K562 (cell line): ENCODE measurements around the gene H3-3A. TPM values are rescaled to one million over a fixed set of nuclear protein-coding genes. Genes with fewer than 3 reads are reported as not detected.

ENCODE experiments used
- ARID2 ChIP-seq: fragments of 450-650 bp; IDR thresholded peaks from 2 replicates; pipeline ENCODE4 v1.6.1; 2017; ENCODE audit warnings: antibody characterized with exemption, mild to moderate bottlenecking
- DEAF1 ChIP-seq: fragments of 450-650 bp; formaldehyde crosslinking; IDR thresholded peaks from 2 replicates; pipeline ENCODE4 v1.4.0; 2020; ENCODE audit warnings: mild to moderate bottlenecking, moderate library complexity
- E2F4 ChIP-seq: sonication (generic); formaldehyde crosslinking; IDR thresholded peaks from 2 replicates; pipeline ENCODE4 v1.8.0; 2022; ENCODE audit warnings: mild to moderate bottlenecking, low read depth, missing genetic modification reagents
- ESRRB ChIP-seq: fragments of 250-450 bp; sonication (Bioruptor Pico); IDR thresholded peaks from 2 replicates; pipeline ENCODE4 v1.5.0; 2020; ENCODE audit warnings: mild to moderate bottlenecking, moderate library complexity, borderline replicate concordance
- MEIS2 ChIP-seq: fragments of 450-650 bp; IDR thresholded peaks from 2 replicates; pipeline ENCODE4 v1.6.1; 2014; ENCODE audit warnings: mild to moderate bottlenecking; ENCODE audit not compliant: partially characterized antibody
- MYBL2 ChIP-seq, 2 experiments: fragments of 450-650 bp in 1 of 2; sonication (generic) in 1 of 2; formaldehyde crosslinking in 1 of 2; IDR thresholded peaks; 2 replicates each; pipeline versions ENCODE4 v1.6.1 to v1.8.1; 2017 to 2022; ENCODE audit warnings: borderline replicate concordance in 1 of 2, inconsistent platforms in 1 of 2, low read depth in 1 of 2, mild to moderate bottlenecking in 1 of 2, missing genetic modification reagents in 1 of 2, moderate library complexity in 1 of 2
- NCOA6 ChIP-seq: fragments of 450-650 bp; IDR thresholded peaks from 2 replicates; pipeline ENCODE4 v1.6.1; 2017; ENCODE audit warnings: mild to moderate bottlenecking
- POU5F1 ChIP-seq: fragments of 150-350 bp; IDR thresholded peaks from 2 replicates; pipeline ENCODE4 v1.6.1; 2014; ENCODE audit warnings: borderline replicate concordance, low read length, low read depth, mild to moderate bottlenecking; ENCODE audit not compliant: partially characterized antibody
- RAD21 ChIP-seq, 2 experiments: fragments of 250-450 bp in 1 of 2; fragments of 450-650 bp in 1 of 2; sonication (Bioruptor Pico) in 1 of 2; formaldehyde crosslinking in 1 of 2; IDR thresholded peaks in 1 of 2; conservative IDR thresholded peaks in 1 of 2; 2 replicates each; pipeline versions ENCODE4 v1.4.0 to v1.8.0; 2020 to 2022; ENCODE audit warnings: mild to moderate bottlenecking in 2 of 2, moderate library complexity in 1 of 2
- RAD51 ChIP-seq: fragments of 450-650 bp; IDR thresholded peaks from 2 replicates; pipeline ENCODE4 v1.7.1; 2016; ENCODE audit warnings: low read depth, mild to moderate bottlenecking, borderline replicate concordance
- TEAD2 ChIP-seq: fragments of 450-650 bp; IDR thresholded peaks from 2 replicates; pipeline ENCODE4 v1.6.1; 2016; ENCODE audit warnings: missing genetic modification characterization, control low read depth, missing compliant biosample characterization
- ZNF431 ChIP-seq: sonication (generic); formaldehyde crosslinking; IDR thresholded peaks from 2 replicates; pipeline ENCODE4 v1.8.0; 2022; ENCODE audit warnings: mild to moderate bottlenecking, missing genetic modification reagents
- ZNF583 ChIP-seq: fragments of 250-450 bp; sonication (Bioruptor Pico); IDR thresholded peaks from 2 replicates; pipeline ENCODE4 v1.4.0; 2020
- ZNF644 ChIP-seq: fragments of 200-800 bp; sonication (Bioruptor generic); IDR thresholded peaks from 2 replicates; pipeline ENCODE4 v1.6.1; 2016; ENCODE audit warnings: low read depth, missing genetic modification characterization, missing compliant biosample characterization
- ZNF79 ChIP-seq: fragments of 250-450 bp; sonication (Bioruptor Pico); IDR thresholded peaks from 2 replicates; pipeline ENCODE4 v1.4.0; 2020; ENCODE audit warnings: low read depth, mild to moderate bottlenecking, moderate library complexity
- polyA plus RNA-seq, 8 experiments: library from polyadenylated mRNA; depleted of rRNA in 4 of 8; stranded (reverse) in 5 of 8; unstranded in 3 of 8; fragments of >200 nt; fragmentation: Nextera tagmentation in 2 of 8; fragmentation: Illumina TruSeq in 1 of 8; extraction: Ambion mirVana in 2 of 8; extraction: Trizol in 1 of 8; gene quantifications; 2 replicates each; pipeline versions ENCODE4 v1.2.1 to v1.2.3, GENCODE V29; 2011 to 2014; ENCODE audit warnings: inconsistent platforms in 1 of 8, missing spikeins in 1 of 8
- total RNA-seq, 7 experiments: library from RNA; depleted of rRNA in 6 of 7; stranded (reverse); fragments of >200 nt in 6 of 7; fragmentation: Illumina TruSeq in 2 of 7; extraction: Trizol in 2 of 7; gene quantifications; 2 replicates each; pipeline versions ENCODE4 v1.2.1 to v1.2.3, GENCODE V29; 2011 to 2021; ENCODE audit warnings: low replicate concordance in 1 of 7

H3-3A gene
- total and polyA plus RNA-seq, 9 of the 15 experiments (the other 6 are each of a cell fraction or from before 2014, with no cell fraction given), result 426 to 1,083 (median 591) TPM

- TF ChIP-seq POU5F1 (no peak), ARID2 (peak; percentile 84), RAD51 (no peak), ZNF583 (CRISPR knock-in tag) (no peak), E2F4 (CRISPR knock-in tag) (no peak), TEAD2 (no peak), NCOA6 (no peak), ESRRB (CRISPR knock-in tag) (no peak), ZNF79 (no peak), DEAF1 (CRISPR knock-in tag) (peak; percentile 85), ZNF431 (CRISPR knock-in tag) (0 out of 2 replicates have a peak, but pooled peaks have one; percentile 29), RAD21 (CRISPR knock-in tag; conservative IDR thresholded peaks at IDR 0.05 in 1 of 2, IDR thresholded peaks at IDR 0.05 in 1 of 2) (peak; percentile 92), ZNF644 (tag) (no peak), MYBL2 (IDR thresholded peaks at IDR 0.05; ENCODE audit: low read depth) (no peak), MYBL2 (CRISPR knock-in tag; IDR thresholded peaks at IDR 0.05; ENCODE audit: borderline replicate concordance) (no peak), MEIS2 (no peak)
Observed at GRCh38 chr1:226064816-226065248, 2.3 kb downstream of the H3-3A start (continued).
